ENCODE results near the gene HELZ2. TPM values are rescaled to one million over a fixed set of nuclear protein-coding genes. Genes with fewer than 3 reads are reported as not detected.

HELZ2 gene
- total RNA-seq, 4 donors from 2014 or later = 3.5 to 41.9 (median 22.1) TPM

DNA sequence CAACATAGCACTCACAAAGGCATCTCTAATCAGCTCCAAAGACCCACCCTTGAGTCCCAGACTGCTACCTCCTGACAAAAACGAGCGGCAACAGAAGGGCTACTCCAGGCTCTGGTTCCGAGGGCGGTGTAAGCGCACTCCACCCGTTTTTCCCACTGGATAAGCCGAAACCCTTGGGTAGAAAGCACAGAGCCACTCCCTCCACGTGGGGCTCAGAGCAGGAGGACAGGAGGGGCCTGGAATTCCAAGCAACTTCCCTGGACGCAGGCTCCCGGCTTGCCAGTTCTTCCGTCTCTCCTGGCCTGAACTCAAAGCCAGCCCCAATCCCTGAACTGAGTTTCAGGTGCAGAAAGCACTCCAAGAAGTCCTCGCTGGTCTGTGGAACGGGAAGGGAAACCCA is 45.5 kb upstream of the HELZ2 start:
- no peak overlapping the region for H3K27ac ChIP-seq
- no peaks in the 10 kb centered on the region for H3K27me3 ChIP-seq
- no peak for DNase-seq
- H3K4me1 ChIP-seq = no peaks in the 10 kb centered on the region
- H3K4me3 ChIP-seq = no peak overlapping the region
- H3K9me3 ChIP-seq = no peaks in the 10 kb centered on the region
- intact Hi-C loops (cut with DNase I; ENCODE audit: low total_unique reads) = no loop called here
- H3K36me3 ChIP-seq = no peaks in the 10 kb centered on the region
- TF ChIP-seq, protein P1, sequence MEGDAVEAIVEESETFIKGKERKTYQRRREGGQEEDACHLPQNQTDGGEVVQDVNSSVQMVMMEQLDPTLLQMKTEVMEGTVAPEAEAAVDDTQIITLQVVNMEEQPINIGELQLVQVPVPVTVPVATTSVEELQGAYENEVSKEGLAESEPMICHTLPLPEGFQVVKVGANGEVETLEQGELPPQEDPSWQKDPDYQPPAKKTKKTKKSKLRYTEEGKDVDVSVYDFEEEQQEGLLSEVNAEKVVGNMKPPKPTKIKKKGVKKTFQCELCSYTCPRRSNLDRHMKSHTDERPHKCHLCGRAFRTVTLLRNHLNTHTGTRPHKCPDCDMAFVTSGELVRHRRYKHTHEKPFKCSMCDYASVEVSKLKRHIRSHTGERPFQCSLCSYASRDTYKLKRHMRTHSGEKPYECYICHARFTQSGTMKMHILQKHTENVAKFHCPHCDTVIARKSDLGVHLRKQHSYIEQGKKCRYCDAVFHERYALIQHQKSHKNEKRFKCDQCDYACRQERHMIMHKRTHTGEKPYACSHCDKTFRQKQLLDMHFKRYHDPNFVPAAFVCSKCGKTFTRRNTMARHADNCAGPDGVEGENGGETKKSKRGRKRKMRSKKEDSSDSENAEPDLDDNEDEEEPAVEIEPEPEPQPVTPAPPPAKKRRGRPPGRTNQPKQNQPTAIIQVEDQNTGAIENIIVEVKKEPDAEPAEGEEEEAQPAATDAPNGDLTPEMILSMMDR (IDR thresholded peaks at IDR 0.05) = no peak
- TF ChIP-seq POLR2A (IDR thresholded peaks at IDR 0.05) = no peak

DNA sequence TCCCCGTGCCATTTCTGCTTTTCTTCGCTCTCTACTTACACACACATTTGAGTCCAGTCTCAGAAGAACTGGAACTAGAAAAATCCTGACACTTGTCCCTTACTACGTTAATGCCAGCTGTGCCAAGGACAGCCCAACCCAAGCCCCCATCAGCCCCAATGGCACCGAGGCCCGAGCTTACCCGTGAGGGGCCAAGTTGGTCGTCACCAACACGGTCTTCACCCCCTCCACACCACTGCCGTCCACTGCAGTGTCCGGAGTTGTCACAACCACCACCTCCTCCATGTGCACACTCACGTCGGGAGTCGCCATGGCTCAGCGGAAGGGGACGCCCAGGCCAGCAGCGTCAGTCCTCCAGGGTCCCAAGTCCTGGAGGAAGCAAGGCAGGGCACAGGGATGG is 45.0 kb upstream of the HELZ2 start:
- Histone ChIP-seq H3K36me3 (no peaks in the 10 kb centered on the region), H3K4me1 (no peaks in the 10 kb centered on the region), H3K27me3 (no peaks in the 10 kb centered on the region), H3K9me3 (no peaks in the 10 kb centered on the region), H3K27ac (no peak overlapping the region), H3K4me3 (no peak overlapping the region)
- no peak for DNase-seq
- TF ChIP-seq, protein P1 (IDR thresholded peaks at IDR 0.05) = no peak
- TF ChIP-seq POLR2A (IDR thresholded peaks at IDR 0.05) = no peak
- intact Hi-C loops (cut with DNase I; ENCODE audit: low total_unique reads) = no loop called here

DNA sequence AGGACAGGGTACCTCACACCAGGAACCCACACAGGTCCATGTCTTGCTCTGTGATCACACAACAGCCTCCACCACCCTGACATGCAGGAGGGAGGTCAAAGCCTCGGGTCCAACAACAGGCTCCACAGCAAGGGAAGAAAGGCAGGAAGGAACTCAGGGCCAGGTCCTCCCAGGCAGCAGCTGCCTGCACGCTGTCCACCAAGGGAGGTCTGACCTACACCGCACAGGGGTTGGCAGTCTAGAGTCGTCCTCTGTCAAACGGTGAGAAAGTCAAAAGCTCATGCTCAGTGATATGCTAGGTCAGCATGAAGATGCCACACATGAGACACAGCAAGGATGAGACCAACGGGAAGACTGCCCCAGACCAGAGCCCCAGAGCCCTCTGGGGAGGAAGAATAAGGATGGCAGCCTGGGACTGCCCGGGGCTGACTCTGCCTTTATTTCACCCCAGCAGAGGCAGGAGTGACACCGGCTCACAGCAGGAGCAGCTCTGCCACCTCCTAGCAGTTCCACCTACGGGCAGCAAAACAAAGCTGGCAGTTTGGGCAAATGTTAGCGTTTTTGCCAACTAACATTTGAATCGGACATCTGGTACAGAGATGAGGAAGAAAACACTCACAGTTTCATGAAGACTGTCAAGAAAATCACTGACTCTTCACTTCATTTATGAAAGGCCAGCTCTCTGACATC is 44.4 kb upstream of the HELZ2 start:
- no peak for DNase-seq

DNA sequence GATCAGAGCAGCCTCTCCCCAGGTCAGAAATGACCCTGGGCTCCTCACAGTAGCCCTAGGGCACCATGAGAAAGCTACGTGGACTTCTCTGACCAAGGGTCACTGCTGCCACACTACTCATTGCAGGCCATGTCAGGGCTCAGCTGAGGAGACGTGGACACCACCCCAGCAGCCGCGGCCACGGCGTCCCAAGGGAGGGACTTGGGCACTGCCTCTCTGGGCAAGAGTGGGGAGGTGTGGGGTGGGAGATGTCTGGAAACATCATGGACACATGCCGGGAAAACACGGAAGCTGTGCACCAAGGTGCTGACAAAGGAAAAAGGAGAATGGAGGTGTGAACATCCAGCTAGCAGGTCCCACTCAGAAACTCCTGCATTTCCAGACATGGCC is 43.8 kb upstream of the HELZ2 start:
- Histone ChIP-seq H3K36me3 (no peaks in the 10 kb centered on the region), H3K4me1 (no peaks in the 10 kb centered on the region), H3K27me3 (no peaks in the 10 kb centered on the region), H3K27ac (no peak overlapping the region), H3K9me3 (no peaks in the 10 kb centered on the region), H3K4me3 (no peak overlapping the region)
- no peak for DNase-seq
- intact Hi-C loops (cut with DNase I; ENCODE audit: low total_unique reads) = no loop called here
- TF ChIP-seq, protein P1 (IDR thresholded peaks at IDR 0.05) = no peak
- no peak for TF ChIP-seq POLR2A (IDR thresholded peaks at IDR 0.05)

More for the DNA sequence above, 44.4 kb upstream of the HELZ2 start:
- no peak for TF ChIP-seq POLR2A (IDR thresholded peaks at IDR 0.05)
- TF ChIP-seq, protein P1 (IDR thresholded peaks at IDR 0.05) = no peak
- H3K9me3 ChIP-seq = no peaks in the 10 kb centered on the region
- H3K36me3 ChIP-seq = no peaks in the 10 kb centered on the region
- H3K4me1 ChIP-seq = no peaks in the 10 kb centered on the region
- H3K27me3 ChIP-seq = no peaks in the 10 kb centered on the region
- H3K4me3 ChIP-seq = no peak overlapping the region
- no peak overlapping the region for H3K27ac ChIP-seq
- intact Hi-C loops (cut with DNase I; ENCODE audit: low total_unique reads) = no loop called here

DNA sequence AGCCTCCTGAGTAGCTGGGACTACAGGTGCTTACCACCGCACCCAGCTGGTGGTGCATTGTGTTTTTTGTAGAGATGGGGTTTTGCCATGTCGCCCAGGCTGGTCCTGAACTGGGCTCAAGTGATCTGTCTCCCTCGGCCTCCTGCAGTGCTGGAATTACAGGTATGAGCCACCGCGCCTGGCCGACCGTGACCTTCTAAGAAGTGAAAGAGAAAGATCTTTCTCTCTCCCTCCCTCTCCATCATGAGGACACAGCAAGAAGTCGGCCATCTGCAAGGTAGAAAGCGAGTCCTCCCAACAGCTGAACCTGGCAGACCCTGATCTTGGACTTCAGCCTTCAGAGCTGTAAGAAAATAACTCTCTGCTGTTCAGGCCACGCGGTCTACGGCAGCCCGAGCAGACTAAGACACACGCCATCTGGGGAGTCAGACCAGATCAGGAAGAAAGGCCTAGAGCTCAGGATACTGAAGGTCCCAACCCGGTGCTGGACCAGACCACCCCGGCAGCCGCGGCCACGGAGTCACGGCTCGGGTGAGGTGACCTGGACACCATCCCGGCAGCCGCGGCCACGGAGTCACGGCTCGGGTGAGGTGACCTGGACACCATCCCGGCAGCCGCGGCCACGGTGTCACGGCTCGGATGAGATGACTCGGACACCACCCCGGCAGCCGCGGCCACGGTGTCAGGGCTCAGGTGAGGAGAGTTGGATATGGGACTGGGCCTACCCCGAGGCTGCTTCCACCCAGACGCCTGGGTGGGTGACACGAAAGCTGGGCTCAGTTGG is 43.2 kb upstream of the HELZ2 start:
- Histone ChIP-seq H3K9me3 (no peaks in the 10 kb centered on the region), H3K4me1 (no peaks in the 10 kb centered on the region), H3K27me3 (no peaks in the 10 kb centered on the region), H3K4me3 (no peak overlapping the region), H3K27ac (no peak overlapping the region), H3K36me3 (no peaks in the 10 kb centered on the region)
- TF ChIP-seq, protein P1 (IDR thresholded peaks at IDR 0.05) = no peak
- no peak for TF ChIP-seq POLR2A (IDR thresholded peaks at IDR 0.05)
- intact Hi-C loops (cut with DNase I; ENCODE audit: low total_unique reads) = no loop called here
- DNase-seq = no peak
